Loucy (cell line): ENCODE measurements around the gene DEXI.

Experiments used
- H2AFZ ChIP-seq: fragments of 200-600 bp; sonication (generic); 2 replicates; pipeline ENCODE4 v1.6.0; 2016; ENCODE audit warnings: antibody characterized with exemption, mild to moderate bottlenecking, low read length, moderate library complexity
- H3F3A ChIP-seq: fragments of 200-600 bp; 2 replicates; pipeline ENCODE4 v1.6.0; 2016; ENCODE audit warnings: antibody characterized with exemption, low read depth, mild to moderate bottlenecking
- H3K27me3 ChIP-seq: fragments of 200-600 bp; sonication (generic); 2 replicates; pipeline ENCODE4 v1.6.1; 2014; ENCODE audit warnings: low read length, mild to moderate bottlenecking; ENCODE audit not compliant: insufficient read depth, poor library complexity, severe bottlenecking
- H3K36me3 ChIP-seq: fragments of 200-600 bp; sonication (generic); 2 replicates; pipeline ENCODE4 v1.6.1; 2016; ENCODE audit warnings: low read length; ENCODE audit not compliant: insufficient read depth
- H3K4me1 ChIP-seq: fragments of 200-600 bp; sonication (generic); 2 replicates; pipeline ENCODE4 v1.5.1; 2014; ENCODE audit warnings: low read length, mild to moderate bottlenecking; ENCODE audit not compliant: insufficient read depth, poor library complexity, severe bottlenecking
- H3K4me2 ChIP-seq: fragments of 200-600 bp; sonication (generic); 2 replicates; pipeline ENCODE4 v1.6.0; 2014; ENCODE audit warnings: antibody characterized with exemption, low read length, low read depth, mild to moderate bottlenecking; ENCODE audit not compliant: poor library complexity, severe bottlenecking
- H3K4me3 ChIP-seq: fragments of 200-600 bp; sonication (generic); 2 replicates; pipeline ENCODE4 v1.5.1; 2014; ENCODE audit warnings: low read length, mild to moderate bottlenecking, mixed read lengths; ENCODE audit not compliant: poor library complexity, severe bottlenecking
- H3K79me2 ChIP-seq: fragments of 200-600 bp; sonication (generic); 2 replicates; pipeline ENCODE4 v1.6.1; 2014; ENCODE audit warnings: low read length; ENCODE audit not compliant: insufficient read depth
- H3K9ac ChIP-seq: fragments of 200-600 bp; sonication (generic); 2 replicates; pipeline ENCODE4 v1.6.0; 2014; ENCODE audit warnings: mild to moderate bottlenecking, low read depth, low read length, moderate library complexity; ENCODE audit not compliant: poor library complexity, severe bottlenecking
- H3K9me2 ChIP-seq: fragments of 200-600 bp; sonication (generic); replicated peaks from 2 replicates; pipeline ENCODE4 v1.6.1; 2016; ENCODE audit warnings: low read depth, low read length, mixed read lengths
- H3K9me3 ChIP-seq: fragments of 200-600 bp; sonication (generic); 2 replicates; pipeline ENCODE4 v1.6.1; 2014; ENCODE audit warnings: mild to moderate bottlenecking, antibody characterized with exemption, low read length, low read depth; ENCODE audit not compliant: insufficient read depth
- H4K20me1 ChIP-seq: fragments of 200-600 bp; sonication (generic); 2 replicates; pipeline ENCODE4 v1.6.0; 2014; ENCODE audit warnings: antibody characterized with exemption, low read length, mild to moderate bottlenecking; ENCODE audit not compliant: insufficient read depth, poor library complexity, severe bottlenecking
- CTCF ChIP-seq: fragments of 200-600 bp; sonication (generic); conservative IDR thresholded peaks from 2 replicates; pipeline ENCODE4 v1.5.1; 2014; ENCODE audit warnings: mild to moderate bottlenecking, antibody characterized with exemption, low read length
- EZH2phosphoT487 ChIP-seq: fragments of 200-600 bp; IDR thresholded peaks from 2 replicates; pipeline ENCODE4 v1.6.1; 2018; ENCODE audit warnings: antibody characterized with exemption, mild to moderate bottlenecking, moderate library complexity, borderline replicate concordance

DEXI gene

GRCh38 chr16:10988879-10989278, 46.6 kb upstream of the DEXI start:
- Histone ChIP-seq H3K4me1 (peaks cover 11% of the 10 kb centered on the region), H3K27me3 (no peaks in the 10 kb centered on the region), H3K4me3 (no peak overlapping the region), H3K4me2 (no peak overlapping the region), H3K9ac (no peak overlapping the region), H3K9me3 (no peaks in the 10 kb centered on the region), H3F3A (no peaks in the 10 kb centered on the region), H3K9me2 (no peaks in the 10 kb centered on the region), H3K36me3 (peaks cover under 1% of the 10 kb centered on the region; the same call in 1 of the 2 replicates), H4K20me1 (no peaks in the 10 kb centered on the region), H3K79me2 (no peaks in the 10 kb centered on the region), H2AFZ (no peak overlapping the region)
- no peak for TF ChIP-seq EZH2phosphoT487
- no peak for TF ChIP-seq CTCF

GRCh38 chr16:10988164-10988803, 46.0 kb upstream of the DEXI start:
- no peaks in the 10 kb centered on the region for H3F3A ChIP-seq
- peaks cover 11% of the 10 kb centered on the region for H3K4me1 ChIP-seq
- no peak overlapping the region for H3K4me2 ChIP-seq
- no peaks in the 10 kb centered on the region for H4K20me1 ChIP-seq
- TF ChIP-seq CTCF = peak; percentile 40; the same call in 1 of the 2 replicates
- TF ChIP-seq EZH2phosphoT487 = no peak
- H2AFZ ChIP-seq = no peak overlapping the region
- no peaks in the 10 kb centered on the region for H3K9me2 ChIP-seq
- no peak overlapping the region for H3K4me3 ChIP-seq
- no peaks in the 10 kb centered on the region for H3K27me3 ChIP-seq
- H3K9me3 ChIP-seq = no peaks in the 10 kb centered on the region
- no peak overlapping the region for H3K9ac ChIP-seq
- no peaks in the 10 kb centered on the region for H3K79me2 ChIP-seq
- no peaks in the 10 kb centered on the region; the same call in 1 of the 2 replicates for H3K36me3 ChIP-seq

GRCh38 chr16:10987361-10988163, 45.3 kb upstream of the DEXI start:
- H3K4me3 ChIP-seq = no peak overlapping the region
- no peaks in the 10 kb centered on the region for H3K9me2 ChIP-seq
- peaks cover 11% of the 10 kb centered on the region for H3K4me1 ChIP-seq
- no peaks in the 10 kb centered on the region for H4K20me1 ChIP-seq
- no peak overlapping the region for H3K9ac ChIP-seq
- no peaks in the 10 kb centered on the region for H3K79me2 ChIP-seq
- no peak overlapping the region for H3K4me2 ChIP-seq
- no peak overlapping the region for H2AFZ ChIP-seq
- TF ChIP-seq EZH2phosphoT487 (no peak), CTCF (no peak)
- H3K9me3 ChIP-seq = no peaks in the 10 kb centered on the region
- no peaks in the 10 kb centered on the region for H3K27me3 ChIP-seq
- no peaks in the 10 kb centered on the region for H3F3A ChIP-seq
- no peaks in the 10 kb centered on the region; the same call in 1 of the 2 replicates for H3K36me3 ChIP-seq
